HCT116 (cell line): ENCODE data around the gene TPM3. TPM values are rescaled to one million over a fixed set of nuclear protein-coding genes. Genes with fewer than 3 reads are reported as not detected.

ENCODE experiments used
- ATAC-seq: fragments of 200-7000 bp; cut with Tn5 transposase; 2 replicates; pipeline ENCODE4 v1.9.1; 2020; ENCODE audit warnings: mild to moderate bottlenecking, moderate library complexity
- BruUV-seq: library from RNA; stranded (reverse); fragments of 400-500 nt; replicated peaks from 2 replicates; lab custom pipeline; 2021; lab: Mats Ljungman, UMichigan
- CTCF ChIA-PET: fragments of 300-600 bp; sonication (Branson Sonifier 250); formaldehyde crosslinking; loops from one replicate; lab custom pipeline; 2021; ENCODE audit warnings: antibody characterized with exemption; lab: Charles Lee
- POLR2A ChIA-PET: fragments of 300-600, 350-600 bp; sonication (Branson Sonifier 250); formaldehyde crosslinking; loops from one replicate; lab custom pipeline; 2021; ENCODE audit warnings: antibody characterized with exemption; lab: Charles Lee
- RAD21 ChIA-PET, 2 experiments: fragments of 300-600 bp; sonication (Branson Sonifier 250); formaldehyde crosslinking; loops; one replicate each; lab custom pipeline; 2023; ENCODE audit warnings: low total read pairs in 2 of 2; ENCODE audit not compliant: uncharacterized antibody in 2 of 2, unreplicated experiment in 2 of 2, low non-redundant PET in 1 of 2; lab: Charles Lee
- DNase-seq: peaks from one replicate; pipeline ENCODE4 v3.0.0-alpha.2; 2010; ENCODE audit warnings: low read depth, low spot score
- H2AFZ ChIP-seq: fragments of 200-600 bp; shearing (Covaris generic), sonication (generic); 2 replicates; pipeline ENCODE4 v1.6.1; 2017; ENCODE audit warnings: low read depth, mixed run types, mixed read lengths, antibody characterized with exemption, low read length; ENCODE audit not compliant: poor library complexity, severe bottlenecking
- H3K27ac ChIP-seq: 2 replicates; pipeline ENCODE4 v1.5.1; 2012; ENCODE audit warnings: low read depth, low read length
- H3K27me3 ChIP-seq: fragments of 200-600 bp; sonication (generic); 2 replicates; pipeline ENCODE4 v1.6.1; 2016; ENCODE audit warnings: mixed run types, low read length, mixed read lengths; ENCODE audit not compliant: insufficient read depth
- H3K36me3 ChIP-seq, 2 experiments: fragments of 200-500 bp in 1 of 2; fragments of 200-600 bp in 1 of 2; sonication (Bioruptor generic) in 1 of 2; sonication (generic) in 1 of 2; 2 replicates each; pipeline versions ENCODE4 v1.5.1 to v1.6.1; 2014 to 2016; ENCODE audit warnings: low read length in 2 of 2, inconsistent platforms in 1 of 2, mixed read lengths in 1 of 2, mixed run types in 1 of 2; ENCODE audit not compliant: insufficient read depth in 2 of 2, control insufficient read depth in 1 of 2
- H3K4me1 ChIP-seq, 2 experiments: fragments of 200-600 bp in 1 of 2; sonication (generic) in 1 of 2; 2 replicates each; pipeline versions ENCODE4 v1.5.1 to v1.6.1; 2012 to 2017; ENCODE audit warnings: low read length in 2 of 2, inconsistent platforms in 1 of 2, mild to moderate bottlenecking in 1 of 2, mixed read lengths in 1 of 2, mixed run types in 1 of 2, moderate library complexity in 1 of 2; ENCODE audit not compliant: insufficient read depth in 2 of 2, control insufficient read depth in 1 of 2
- H3K4me2 ChIP-seq: fragments of 200-600 bp; sonication (generic); 2 replicates; pipeline ENCODE4 v1.6.1; 2017; ENCODE audit warnings: mixed run types, low read length, mixed read lengths
- H3K4me3 ChIP-seq, 2 experiments: fragments of 200-600 bp in 1 of 2; sonication (generic) in 1 of 2; replicated peaks in 1 of 2; 2 replicates each; pipeline ENCODE4 v1.5.1; 2011 to 2016; ENCODE audit warnings: low read length in 2 of 2, control low read depth in 1 of 2, low read depth in 1 of 2, mild to moderate bottlenecking in 1 of 2, mixed read lengths in 1 of 2, mixed run types in 1 of 2
- H3K79me2 ChIP-seq: fragments of 200-600 bp; sonication (generic); 2 replicates; pipeline ENCODE4 v1.6.1; 2017; ENCODE audit warnings: mild to moderate bottlenecking, mixed run types, low read length, moderate library complexity, mixed read lengths; ENCODE audit not compliant: insufficient read depth
- H3K9ac ChIP-seq: fragments of 200-600 bp; sonication (generic); 2 replicates; pipeline ENCODE4 v1.6.1; 2016; ENCODE audit warnings: low read length, mixed read lengths
- H3K9me2 ChIP-seq: fragments of 200-600 bp; sonication (generic), shearing (Covaris generic); 2 replicates; pipeline ENCODE4 v1.6.1; 2017; ENCODE audit warnings: mixed run types, mild to moderate bottlenecking, moderate library complexity; ENCODE audit not compliant: insufficient read depth
- H3K9me3 ChIP-seq, 2 experiments: fragments of 200-500 bp in 1 of 2; fragments of 200-600 bp in 1 of 2; sonication (Bioruptor generic) in 1 of 2; sonication (generic) in 1 of 2; 2 replicates each; pipeline ENCODE4 v1.6.1; 2014 to 2017; ENCODE audit warnings: low read length in 2 of 2, mixed read lengths in 2 of 2, inconsistent platforms in 1 of 2, low read depth in 1 of 2, mild to moderate bottlenecking in 1 of 2, mixed run types in 1 of 2, moderate library complexity in 1 of 2; ENCODE audit not compliant: control insufficient read depth in 1 of 2, insufficient read depth in 1 of 2
- H4K20me1 ChIP-seq: fragments of 200-600 bp; sonication (generic), shearing (Covaris generic); 2 replicates; pipeline ENCODE4 v1.6.1; 2017; ENCODE audit warnings: mixed run types, mild to moderate bottlenecking, moderate library complexity; ENCODE audit not compliant: insufficient read depth
- CEBPB ChIP-seq: IDR thresholded peaks from 2 replicates; pipeline ENCODE4 v1.6.1; 2012; ENCODE audit warnings: low read depth
- EGR1 ChIP-seq: IDR thresholded peaks from 2 replicates; pipeline ENCODE4 v1.6.1; 2012; ENCODE audit warnings: low read depth
- ELF1 ChIP-seq: IDR thresholded peaks from 2 replicates; pipeline ENCODE4 v1.6.1; 2012; ENCODE audit warnings: low read depth, borderline replicate concordance
- EZH2 ChIP-seq: fragments of 200-600 bp; sonication (generic); IDR thresholded peaks from 2 replicates; pipeline ENCODE4 v1.6.1; 2017; ENCODE audit warnings: antibody characterized with exemption, mixed run types
- EZH2phosphoT487 ChIP-seq: fragments of 200-600 bp; IDR thresholded peaks from 2 replicates; pipeline ENCODE4 v1.6.1; 2018; ENCODE audit warnings: antibody characterized with exemption, borderline replicate concordance
- FOSL1 ChIP-seq: IDR thresholded peaks from 2 replicates; pipeline ENCODE4 v1.6.1; 2012; ENCODE audit warnings: low read depth
- JUND ChIP-seq: IDR thresholded peaks from 2 replicates; pipeline ENCODE4 v1.6.1; 2012
- MAX ChIP-seq: IDR thresholded peaks from 2 replicates; pipeline ENCODE4 v1.6.1; 2012
- POLR2AphosphoS5 ChIP-seq: IDR thresholded peaks from 2 replicates; pipeline ENCODE4 v1.6.1; 2011; ENCODE audit warnings: mild to moderate bottlenecking, low read depth, low read length, moderate library complexity
- RAD21 ChIP-seq: IDR thresholded peaks from 2 replicates; pipeline ENCODE4 v1.6.1; 2012; ENCODE audit warnings: low read depth, mild to moderate bottlenecking
- SP1 ChIP-seq: IDR thresholded peaks from 2 replicates; pipeline ENCODE4 v1.6.1; 2012; ENCODE audit warnings: low read depth
- YY1 ChIP-seq: IDR thresholded peaks from 2 replicates; pipeline ENCODE4 v1.6.1; 2011; ENCODE audit warnings: low read length, low read depth, moderate library complexity, mild to moderate bottlenecking; ENCODE audit not compliant: insufficient replicate concordance; ENCODE audit errors: extremely low read depth
- intact Hi-C: fragments of 100-400 bp; cut with micrococcal nuclease; formaldehyde crosslinking; loops from 2 replicates; pipeline ENCODE4 v1.10.0; 2022
- total RNA-seq: library from RNA; stranded (reverse); gene quantifications from one replicate; pipeline ENCODE4 v1.2.1, GENCODE V29; 2021; ENCODE audit not compliant: unreplicated experiment

The TPM3 gene
- total RNA-seq, 1 experiment from 2014 or later = 457 TPM

- no TSS peak for BruUV-seq
- TF ChIP-seq CEBPB (no peak), FOSL1 (no peak), EZH2 (no peak), RAD21 (no peak), SP1 (no peak), YY1 (no peak), EZH2phosphoT487 (no peak), ELF1 (no peak), MAX (no peak), EGR1 (no peak), JUND (no peak), POLR2AphosphoS5 (no peak)
- Histone ChIP-seq H3K4me2 (no peak overlapping the region), H3K4me3 (no peak overlapping the region), H3K9me2 (no peaks in the 10 kb centered on the region), H3K79me2 (peaks cover 88% of the 10 kb centered on the region), H4K20me1 (peaks cover 48% of the 10 kb centered on the region; the same call in 1 of the 2 replicates), H3K9ac (no peak overlapping the region), H3K4me1 (peaks cover 19 to 38% of the 10 kb centered on the region in 2 experiments), H3K27ac (no peak overlapping the region), H3K27me3 (no peaks in the 10 kb centered on the region), H2AFZ (no peak overlapping the region), H3K9me3 (no peaks in the 10 kb centered on the region), H3K36me3 (peaks cover 24 to 47% of the 10 kb centered on the region in 2 experiments)
- intact Hi-C loops = no loop called here
- ChIA-PET POLR2A (no interaction called here), RAD21 (no interaction called here), CTCF (no interaction called here)
- ATAC-seq (no peak), DNase-seq (no peak)
These were observed 12.7 kb downstream of the TPM3 start for GRCh38 chr1:154178911-154179811.
